HepG2 (cell line): ENCODE data around the gene MAPK14. TPM values are rescaled to one million over a fixed set of nuclear protein-coding genes. Genes with fewer than 3 reads are reported as not detected.
A peak's percentile ranks its signal among the peaks of the same experiment; 100 is the strongest.

Experiments used
- AGO2 ChIP-seq: fragments of 200-400 bp; formaldehyde crosslinking; optimal IDR thresholded peaks from 2 replicates; pipeline ENCODE3; 2017; ENCODE audit warnings: mild to moderate bottlenecking, low read depth, low read length, moderate library complexity
- AHR ChIP-seq: IDR thresholded peaks from 2 replicates; pipeline ENCODE4 v1.6.1; 2018; ENCODE audit warnings: missing genetic modification reagents, missing compliant biosample characterization
- ELF1 ChIP-seq: sonication (generic); formaldehyde crosslinking; IDR thresholded peaks from 2 replicates; pipeline ENCODE4 v1.4.0; 2020; ENCODE audit warnings: missing genetic modification reagents
- HCFC1 ChIP-seq: fragments of 150-350 bp; IDR thresholded peaks from 2 replicates; pipeline ENCODE4 v1.6.1; 2014; ENCODE audit warnings: low read depth, low read length
- KDM4B ChIP-seq: sonication (generic); formaldehyde crosslinking; IDR thresholded peaks from 2 replicates; pipeline ENCODE4 v1.4.0; 2020; ENCODE audit warnings: missing genetic modification reagents
- NR1H2 ChIP-seq: sonication (generic); formaldehyde crosslinking; IDR thresholded peaks from 2 replicates; pipeline ENCODE4 v1.8.1; 2022; ENCODE audit warnings: low read depth, missing genetic modification reagents, borderline replicate concordance
- REL ChIP-seq: sonication (generic); formaldehyde crosslinking; conservative IDR thresholded peaks from 2 replicates; pipeline ENCODE4 v1.8.0; 2022; ENCODE audit warnings: mild to moderate bottlenecking, missing genetic modification reagents, moderate library complexity
- REPIN1 ChIP-seq: sonication (generic); formaldehyde crosslinking; IDR thresholded peaks from 2 replicates; pipeline ENCODE4 v1.8.0; 2022; ENCODE audit warnings: missing genetic modification reagents, low read depth, mild to moderate bottlenecking, borderline replicate concordance
- SMC3 ChIP-seq: IDR thresholded peaks from 2 replicates; pipeline ENCODE4 v1.6.1; 2011; ENCODE audit warnings: low read length, improper control_type of control experiment
- SRY ChIP-seq: sonication (generic); formaldehyde crosslinking; IDR thresholded peaks from 2 replicates; pipeline ENCODE4 v1.8.0; 2022; ENCODE audit warnings: mild to moderate bottlenecking, missing genetic modification reagents
- THYN1 ChIP-seq: sonication (generic); formaldehyde crosslinking; IDR thresholded peaks from 2 replicates; pipeline ENCODE4 v1.8.1; 2023; ENCODE audit warnings: low read depth, mild to moderate bottlenecking, moderate library complexity, missing genetic modification reagents, borderline replicate concordance
- TMF1 ChIP-seq: sonication (generic); formaldehyde crosslinking; IDR thresholded peaks from 2 replicates; pipeline ENCODE4 v1.8.1; 2022; ENCODE audit warnings: low read depth, missing genetic modification reagents
- ZNF121 ChIP-seq: sonication (generic); formaldehyde crosslinking; IDR thresholded peaks from 2 replicates; pipeline ENCODE4 v1.5.0; 2020; ENCODE audit warnings: mild to moderate bottlenecking, missing genetic modification reagents
- ZNF224 ChIP-seq: sonication (generic); formaldehyde crosslinking; IDR thresholded peaks from 2 replicates; pipeline ENCODE4 v1.5.0; 2020; ENCODE audit warnings: mild to moderate bottlenecking, missing genetic modification reagents
- ZNF607 ChIP-seq: sonication (generic); formaldehyde crosslinking; IDR thresholded peaks from 2 replicates; pipeline ENCODE4 v1.5.1; 2020; ENCODE audit warnings: missing genetic modification reagents, mild to moderate bottlenecking, borderline replicate concordance
- polyA plus RNA-seq, 8 experiments: library from polyadenylated mRNA; depleted of rRNA in 3 of 8; stranded (reverse) in 7 of 8; unstranded in 1 of 8; fragments of >200 nt; fragmentation: Illumina TruSeq in 4 of 8; extraction: Trizol in 4 of 8; gene quantifications; 2 replicates each; pipeline versions ENCODE4 v1.2.1 to v1.2.3, GENCODE V29; 2011 to 2016; ENCODE audit warnings: low read depth in 4 of 8, missing spikeins in 1 of 8, mixed read lengths in 1 of 8; ENCODE audit not compliant: insufficient read depth in 1 of 8
- total RNA-seq, 5 experiments: library from RNA; depleted of rRNA; stranded (reverse); fragments of >200 nt; fragmentation: Illumina TruSeq; extraction: Trizol; gene quantifications; 2 replicates each; pipeline ENCODE4 v1.2.3, GENCODE V29; 2016; ENCODE audit warnings: low read depth in 1 of 5
- TF ChIP-seq, protein P1 (sequence below), 2 experiments: sonication (generic) in 1 of 2; formaldehyde crosslinking in 1 of 2; IDR thresholded peaks; 2 replicates each; pipeline versions ENCODE4 v1.6.1 to v1.9.0; 2014 to 2022; ENCODE audit warnings: antibody characterized with exemption in 1 of 2, borderline replicate concordance in 1 of 2, inconsistent platforms in 1 of 2, low read depth in 1 of 2, missing genetic modification reagents in 1 of 2
- TF ChIP-seq, protein P2 (sequence below): sonication (generic); formaldehyde crosslinking; IDR thresholded peaks from 2 replicates; pipeline ENCODE4 v1.8.1; 2023; ENCODE audit warnings: missing genetic modification reagents, inconsistent platforms, borderline replicate concordance
- TF ChIP-seq, protein P3 (sequence below): sonication (generic); formaldehyde crosslinking; IDR thresholded peaks from 2 replicates; pipeline ENCODE4 v1.4.0; 2020; ENCODE audit warnings: low read depth, missing genetic modification reagents

The MAPK14 gene
- total and polyA plus RNA-seq, 2 of the 13 experiments (the other 11 are each of a cell fraction or from before 2014, with no cell fraction given): 66.3 to 67.3 TPM

DNA sequence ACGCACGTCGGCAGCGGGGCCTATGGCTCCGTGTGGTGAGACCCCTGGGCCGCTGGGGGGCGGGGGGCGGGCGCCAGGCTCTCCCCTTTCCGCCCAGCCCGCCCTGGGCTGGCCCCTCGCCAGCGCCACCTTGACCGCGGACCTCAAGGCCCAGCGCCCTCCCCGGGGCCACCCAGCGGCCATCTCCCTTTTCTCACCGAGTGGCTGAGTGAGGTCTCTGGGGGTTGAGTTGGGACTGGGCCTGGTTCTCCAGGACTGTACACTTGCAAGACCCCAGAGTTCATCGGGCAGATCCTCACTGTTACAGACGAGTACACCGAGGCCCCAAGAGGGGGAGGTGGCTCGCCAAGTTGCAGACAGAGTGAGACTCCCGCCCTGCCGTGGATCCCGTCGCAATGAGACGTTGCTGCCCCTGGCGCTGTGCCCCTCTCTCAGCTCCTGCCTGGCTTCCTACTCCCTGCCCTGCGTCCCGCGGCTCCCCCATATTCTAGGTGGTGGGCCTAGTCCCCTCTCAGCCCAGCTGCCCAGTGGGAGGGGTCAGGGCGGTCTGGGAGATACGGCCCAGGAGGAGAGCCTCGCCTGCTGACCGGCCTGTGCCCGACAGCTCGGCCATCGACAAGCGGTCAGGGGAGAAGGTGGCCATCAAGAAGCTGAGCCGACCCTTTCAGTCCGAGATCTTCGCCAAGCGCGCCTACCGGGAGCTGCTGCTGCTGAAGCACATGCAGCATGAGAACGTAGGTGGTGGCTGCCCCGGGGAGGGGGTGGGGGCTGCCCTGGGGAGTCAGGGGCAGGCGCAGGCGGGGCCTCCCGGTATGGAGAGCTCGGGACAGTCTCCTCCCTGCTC is 103.3 kb downstream of the MAPK14 start (continued):
- TF ChIP-seq ZNF121 (CRISPR knock-in tag) (no peak), ZNF607 (CRISPR knock-in tag) (peak; percentile 50), AHR (CRISPR knock-in tag) (peak; percentile 78; the same call in 1 of the 2 replicates), ZNF224 (no peak), SMC3 (no peak), HCFC1 (no peak), THYN1 (CRISPR knock-in tag) (peak; percentile 23; the same call in 1 of the 2 replicates), REPIN1 (peak; percentile 76), NR1H2 (CRISPR knock-in tag) (peak; percentile 20; the same call in 1 of the 2 replicates), ELF1 (no peak), SRY (CRISPR knock-in tag) (no peak; the same call in none of the 2 replicates), TMF1 (CRISPR knock-in tag) (peak; percentile 89), KDM4B (CRISPR knock-in tag) (no peak; the same call in none of the 2 replicates), REL (CRISPR knock-in tag) (no peak), AGO2 (peak; percentile 97)
- TF ChIP-seq, protein P1, sequence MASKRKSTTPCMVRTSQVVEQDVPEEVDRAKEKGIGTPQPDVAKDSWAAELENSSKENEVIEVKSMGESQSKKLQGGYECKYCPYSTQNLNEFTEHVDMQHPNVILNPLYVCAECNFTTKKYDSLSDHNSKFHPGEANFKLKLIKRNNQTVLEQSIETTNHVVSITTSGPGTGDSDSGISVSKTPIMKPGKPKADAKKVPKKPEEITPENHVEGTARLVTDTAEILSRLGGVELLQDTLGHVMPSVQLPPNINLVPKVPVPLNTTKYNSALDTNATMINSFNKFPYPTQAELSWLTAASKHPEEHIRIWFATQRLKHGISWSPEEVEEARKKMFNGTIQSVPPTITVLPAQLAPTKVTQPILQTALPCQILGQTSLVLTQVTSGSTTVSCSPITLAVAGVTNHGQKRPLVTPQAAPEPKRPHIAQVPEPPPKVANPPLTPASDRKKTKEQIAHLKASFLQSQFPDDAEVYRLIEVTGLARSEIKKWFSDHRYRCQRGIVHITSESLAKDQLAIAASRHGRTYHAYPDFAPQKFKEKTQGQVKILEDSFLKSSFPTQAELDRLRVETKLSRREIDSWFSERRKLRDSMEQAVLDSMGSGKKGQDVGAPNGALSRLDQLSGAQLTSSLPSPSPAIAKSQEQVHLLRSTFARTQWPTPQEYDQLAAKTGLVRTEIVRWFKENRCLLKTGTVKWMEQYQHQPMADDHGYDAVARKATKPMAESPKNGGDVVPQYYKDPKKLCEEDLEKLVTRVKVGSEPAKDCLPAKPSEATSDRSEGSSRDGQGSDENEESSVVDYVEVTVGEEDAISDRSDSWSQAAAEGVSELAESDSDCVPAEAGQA (IDR thresholded peaks at IDR 0.05; ENCODE audit: low read depth): no peak
- TF ChIP-seq, protein P1 (CRISPR knock-in tag; IDR thresholded peaks at IDR 0.05; ENCODE audit: borderline replicate concordance): no peak
- TF ChIP-seq, protein P2, sequence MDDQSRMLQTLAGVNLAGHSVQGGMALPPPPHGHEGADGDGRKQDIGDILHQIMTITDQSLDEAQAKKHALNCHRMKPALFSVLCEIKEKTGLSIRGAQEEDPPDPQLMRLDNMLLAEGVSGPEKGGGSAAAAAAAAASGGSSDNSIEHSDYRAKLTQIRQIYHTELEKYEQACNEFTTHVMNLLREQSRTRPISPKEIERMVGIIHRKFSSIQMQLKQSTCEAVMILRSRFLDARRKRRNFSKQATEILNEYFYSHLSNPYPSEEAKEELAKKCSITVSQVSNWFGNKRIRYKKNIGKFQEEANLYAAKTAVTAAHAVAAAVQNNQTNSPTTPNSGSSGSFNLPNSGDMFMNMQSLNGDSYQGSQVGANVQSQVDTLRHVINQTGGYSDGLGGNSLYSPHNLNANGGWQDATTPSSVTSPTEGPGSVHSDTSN (CRISPR knock-in tag): no peak
- TF ChIP-seq, protein P3, sequence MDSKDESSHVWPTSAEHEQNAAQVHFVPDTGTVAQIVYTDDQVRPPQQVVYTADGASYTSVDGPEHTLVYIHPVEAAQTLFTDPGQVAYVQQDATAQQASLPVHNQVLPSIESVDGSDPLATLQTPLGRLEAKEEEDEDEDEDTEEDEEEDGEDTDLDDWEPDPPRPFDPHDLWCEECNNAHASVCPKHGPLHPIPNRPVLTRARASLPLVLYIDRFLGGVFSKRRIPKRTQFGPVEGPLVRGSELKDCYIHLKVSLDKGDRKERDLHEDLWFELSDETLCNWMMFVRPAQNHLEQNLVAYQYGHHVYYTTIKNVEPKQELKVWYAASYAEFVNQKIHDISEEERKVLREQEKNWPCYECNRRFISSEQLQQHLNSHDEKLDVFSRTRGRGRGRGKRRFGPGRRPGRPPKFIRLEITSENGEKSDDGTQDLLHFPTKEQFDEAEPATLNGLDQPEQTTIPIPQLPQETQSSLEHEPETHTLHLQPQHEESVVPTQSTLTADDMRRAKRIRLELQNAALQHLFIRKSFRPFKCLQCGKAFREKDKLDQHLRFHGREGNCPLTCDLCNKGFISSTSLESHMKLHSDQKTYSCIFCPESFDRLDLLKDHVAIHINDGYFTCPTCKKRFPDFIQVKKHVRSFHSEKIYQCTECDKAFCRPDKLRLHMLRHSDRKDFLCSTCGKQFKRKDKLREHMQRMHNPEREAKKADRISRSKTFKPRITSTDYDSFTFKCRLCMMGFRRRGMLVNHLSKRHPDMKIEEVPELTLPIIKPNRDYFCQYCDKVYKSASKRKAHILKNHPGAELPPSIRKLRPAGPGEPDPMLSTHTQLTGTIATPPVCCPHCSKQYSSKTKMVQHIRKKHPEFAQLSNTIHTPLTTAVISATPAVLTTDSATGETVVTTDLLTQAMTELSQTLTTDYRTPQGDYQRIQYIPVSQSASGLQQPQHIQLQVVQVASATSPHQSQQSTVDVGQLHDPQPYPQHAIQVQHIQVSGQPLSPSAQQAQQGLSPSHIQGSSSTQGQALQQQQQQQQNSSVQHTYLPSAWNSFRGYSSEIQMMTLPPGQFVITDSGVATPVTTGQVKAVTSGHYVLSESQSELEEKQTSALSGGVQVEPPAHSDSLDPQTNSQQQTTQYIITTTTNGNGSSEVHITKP: peak; percentile 60; the same call in 1 of the 2 replicates
